AG09319 (cell line): Measurements from ENCODE around the gene PSTPIP2.

Source experiments
- DNase-seq: peaks from one replicate; pipeline ENCODE4 v3.0.0-alpha.2; 2010; ENCODE audit warnings: low read depth; ENCODE audit errors: extremely low read depth
- TF ChIP-seq, protein P1 (sequence below): IDR thresholded peaks from 2 replicates; pipeline ENCODE4 v1.5.1; 2011; ENCODE audit warnings: low read depth, mild to moderate bottlenecking, inconsistent platforms, low read length, moderate library complexity

PSTPIP2 gene

DNA sequence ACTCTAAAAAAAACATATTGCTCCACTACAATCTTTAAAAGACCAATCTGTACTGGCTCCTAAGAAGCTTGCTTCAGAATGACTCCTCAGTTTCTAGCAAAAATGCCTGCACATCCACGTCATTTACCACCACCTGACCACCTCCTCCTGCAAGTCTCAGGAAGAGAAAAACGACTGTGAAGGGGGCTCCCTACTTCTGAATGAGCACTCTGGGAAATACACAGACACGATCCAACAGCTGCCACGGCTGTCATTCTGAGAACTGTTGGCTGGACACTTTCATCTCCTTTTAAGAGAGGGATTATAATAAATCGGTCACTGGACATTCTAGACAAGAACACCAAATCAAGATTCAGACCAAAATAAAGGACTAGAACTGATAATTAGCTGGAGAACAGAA lies 126.4 kb downstream of the PSTPIP2 start:
- DNase-seq, result no peak
- TF ChIP-seq, protein P1, sequence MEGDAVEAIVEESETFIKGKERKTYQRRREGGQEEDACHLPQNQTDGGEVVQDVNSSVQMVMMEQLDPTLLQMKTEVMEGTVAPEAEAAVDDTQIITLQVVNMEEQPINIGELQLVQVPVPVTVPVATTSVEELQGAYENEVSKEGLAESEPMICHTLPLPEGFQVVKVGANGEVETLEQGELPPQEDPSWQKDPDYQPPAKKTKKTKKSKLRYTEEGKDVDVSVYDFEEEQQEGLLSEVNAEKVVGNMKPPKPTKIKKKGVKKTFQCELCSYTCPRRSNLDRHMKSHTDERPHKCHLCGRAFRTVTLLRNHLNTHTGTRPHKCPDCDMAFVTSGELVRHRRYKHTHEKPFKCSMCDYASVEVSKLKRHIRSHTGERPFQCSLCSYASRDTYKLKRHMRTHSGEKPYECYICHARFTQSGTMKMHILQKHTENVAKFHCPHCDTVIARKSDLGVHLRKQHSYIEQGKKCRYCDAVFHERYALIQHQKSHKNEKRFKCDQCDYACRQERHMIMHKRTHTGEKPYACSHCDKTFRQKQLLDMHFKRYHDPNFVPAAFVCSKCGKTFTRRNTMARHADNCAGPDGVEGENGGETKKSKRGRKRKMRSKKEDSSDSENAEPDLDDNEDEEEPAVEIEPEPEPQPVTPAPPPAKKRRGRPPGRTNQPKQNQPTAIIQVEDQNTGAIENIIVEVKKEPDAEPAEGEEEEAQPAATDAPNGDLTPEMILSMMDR, result no peak

DNA sequence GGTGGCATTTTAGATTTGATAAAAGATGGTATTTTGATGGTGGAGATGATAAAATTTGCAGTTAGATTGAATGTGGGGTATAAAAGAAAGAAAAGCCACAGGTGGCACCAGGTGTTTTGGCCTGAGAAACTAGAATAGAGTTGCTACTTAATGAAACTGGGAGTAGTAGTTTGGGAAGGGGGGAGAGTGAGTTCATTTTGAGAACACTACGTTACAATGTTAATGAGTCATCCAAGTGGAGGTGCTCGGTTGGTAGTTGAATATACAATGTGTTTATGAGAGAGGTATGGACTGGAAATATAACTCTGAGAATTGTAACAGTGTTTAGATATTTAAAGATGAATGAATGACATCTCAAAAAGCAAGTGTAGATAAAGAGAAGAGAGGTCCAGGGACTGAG lies 131.3 kb downstream of the PSTPIP2 start:
- TF ChIP-seq, protein P1, result no peak
- no peak for DNase-seq

DNA sequence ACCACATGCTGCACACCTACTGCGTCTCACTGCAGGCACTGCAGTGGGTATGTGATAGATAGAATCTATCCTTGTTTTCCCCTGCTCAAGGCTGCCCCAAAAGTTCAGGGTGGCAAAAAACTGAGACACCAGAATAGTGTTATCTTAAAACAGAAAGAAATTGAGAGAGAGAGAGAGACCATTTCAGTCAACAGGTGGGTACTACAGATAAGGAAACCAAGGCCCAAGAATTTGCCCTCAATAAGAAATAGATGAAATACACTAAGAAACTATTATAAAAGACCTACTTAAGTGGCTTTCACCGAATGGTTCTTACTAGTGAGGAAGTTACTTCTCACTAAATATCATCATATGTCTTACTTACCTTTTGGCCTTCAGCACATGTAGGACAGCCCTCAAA lies 132.8 kb downstream of the PSTPIP2 start:
- DNase-seq, result no peak
- TF ChIP-seq, protein P1, result no peak

DNA sequence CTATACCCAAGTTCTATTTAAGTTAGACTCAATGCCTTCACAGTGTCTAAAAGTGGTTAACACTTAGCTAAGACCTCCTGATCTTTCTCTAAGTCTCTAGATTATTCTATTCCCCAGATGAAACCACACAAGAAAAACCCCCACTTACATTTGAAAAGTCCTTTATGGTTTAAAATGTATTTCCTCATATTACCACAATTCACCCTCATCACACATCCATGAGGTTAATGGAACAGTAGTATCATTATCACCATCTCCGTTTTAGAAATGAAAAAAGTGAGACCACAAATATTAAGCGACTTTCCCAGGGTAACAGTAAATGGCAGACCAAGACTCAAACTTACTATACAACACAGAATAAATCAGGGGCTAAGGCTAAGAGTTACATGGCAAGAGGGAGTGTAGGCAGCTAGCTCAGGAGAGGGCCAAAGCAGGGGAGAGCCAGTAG lies 133.5 kb downstream of the PSTPIP2 start:
- TF ChIP-seq, protein P1, result no peak
- DNase-seq, result no peak

DNA sequence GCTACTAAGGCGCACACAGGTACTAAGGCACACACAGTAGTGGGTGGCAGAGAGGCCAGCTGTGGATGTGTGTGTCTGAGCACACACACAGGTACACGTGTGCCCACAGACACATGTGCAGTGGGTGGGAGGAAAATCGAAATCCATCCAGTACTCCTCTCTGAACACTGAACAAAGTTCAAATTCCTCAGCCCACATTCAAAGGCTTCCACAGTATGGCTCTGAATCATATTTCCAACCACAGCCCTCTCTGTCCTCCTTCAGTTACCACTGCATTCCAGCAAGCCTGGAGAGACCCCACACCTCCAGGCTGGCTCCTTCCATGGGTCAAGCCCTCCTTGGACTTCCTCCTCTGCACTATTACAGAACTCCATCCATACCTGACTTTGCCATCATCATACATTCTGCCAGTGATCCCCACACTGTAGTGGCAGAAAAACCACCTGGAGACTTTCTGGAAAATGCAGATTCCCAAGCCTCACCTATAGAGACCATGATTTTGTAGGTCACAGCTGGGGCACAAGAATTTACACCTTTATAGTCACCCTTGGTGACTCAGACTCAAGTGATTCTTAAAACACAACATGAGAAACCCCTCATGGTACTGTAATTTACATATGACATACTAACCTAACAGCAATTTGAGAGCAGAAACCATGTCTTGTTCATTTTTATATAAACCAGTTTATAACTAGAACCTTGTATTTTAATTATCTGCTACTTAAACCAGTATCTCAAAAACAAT lies 136.3 kb downstream of the PSTPIP2 start:
- no peak for DNase-seq
- TF ChIP-seq, protein P1, result no peak
